Esophagus squamous epithelium (tissue), 4 donors: Measurements from ENCODE around the gene VSIG10. TPM values are rescaled to one million over a fixed set of nuclear protein-coding genes. Genes with fewer than 3 reads are reported as not detected.

ENCODE experiments used
- small RNA-seq, 4 donors: library from RNA; depleted of rRNA; stranded (forward); fragments of <200 nt; gene quantifications; one replicate each; pipeline ENCODE3, GENCODE V24; 2016
- total RNA-seq, 4 donors: library from RNA; depleted of rRNA; stranded (reverse); fragments of >200 nt; gene quantifications; one replicate each; pipeline ENCODE4 v1.1.0, GENCODE V29; 2016

The VSIG10 gene
- total RNA-seq, 4 donors from 2014 or later = 11.9 to 47.1 (median 25.8) TPM

Small RNAs within 50 kb of the gene (small RNA-seq; reads per million reads assigned to genes)
- 0 reads per million in 4 donors for gene AC131159.1

Other genes starting within 250 kb of the VSIG10 start
- gene KSR2, start 135.0 kb downstream of the VSIG10 start, total RNA-seq = under 1 TPM; under 0.01 to 0.13 (median 0.03) TPM
- 10 to 100 TPM; 11.5 to 32.2 (median 19.1) TPM for gene RFC5, start 87.3 kb downstream of the VSIG10 start, total RNA-seq
- 10 to 100 TPM; 67.5 to 79.5 (median 74.1) TPM for gene WSB2, start 42.8 kb downstream of the VSIG10 start, total RNA-seq
- 100 to 1,000 TPM; 166 to 237 (median 192) TPM for gene PEBP1, start 32.1 kb upstream of the VSIG10 start, total RNA-seq